Measurements from ENCODE around the gene CRELD2. TPM values are rescaled to one million over a fixed set of nuclear protein-coding genes. Genes with fewer than 3 reads are reported as not detected.

Gene CRELD2
- total RNA-seq, 2 experiments from 2014 or later = 21.2 to 23.3 TPM

GRCh38 chr22:49889071-49889470 is 29.4 kb upstream of the CRELD2 start:
- ChIA-PET CTCF (no interaction called here), POLR2A (no interaction called here)
- Mint-ChIP-seq H3K36me3 (ENCODE audit: low read depth) (peaks cover 88% of the 10 kb centered on the region), H3K4me1 (ENCODE audit: low read depth) (peaks cover 7% of the 10 kb centered on the region), H3K4me3 (no peak overlapping the region), H3K9me3 (peaks cover 4% of the 10 kb centered on the region), H3K27me3 (no peaks in the 10 kb centered on the region), H3K27ac (no peak overlapping the region)
- no peak for TF ChIP-seq CTCF (IDR thresholded peaks at IDR 0.05)
- ATAC-seq (ENCODE audit: poor library complexity) (no peak), DNase-seq (no peak)
- H3K4me1 ChIP-seq (ENCODE audit: insufficient read depth, low read length) = no peaks in the 10 kb centered on the region
- peaks cover 61% of the 10 kb centered on the region for H3K36me3 ChIP-seq (ENCODE audit: insufficient read depth, low read length)
- H3K27me3 ChIP-seq (ENCODE audit: control insufficient read depth in 1 of 2, insufficient read depth in 2 of 2, low read length in 2 of 2) = no peaks in the 10 kb centered on the region
- H3K9me3 ChIP-seq (ENCODE audit: control insufficient read depth in 1 of 2, insufficient read depth in 1 of 2, low read length in 2 of 2) = peaks cover 0 to 17% of the 10 kb centered on the region in 2 experiments
- intact Hi-C loops (cut with DNase I, micrococcal nuclease) = no loop called here
- no peak overlapping the region for H3K4me3 ChIP-seq (ENCODE audit: low read length)
- no peak overlapping the region for H3K27ac ChIP-seq (ENCODE audit: low read depth in 1 of 2, low read length in 2 of 2)

- Histone ChIP-seq H3K4me3 (ENCODE audit: low read length) (no peak overlapping the region), H3K36me3 (ENCODE audit: insufficient read depth, low read length) (peaks cover 28% of the 10 kb centered on the region), H3K9me3 (ENCODE audit: control insufficient read depth in 1 of 2, insufficient read depth in 1 of 2, low read length in 2 of 2) (peaks cover 0 to 26% of the 10 kb centered on the region in 2 experiments), H3K27me3 (ENCODE audit: control insufficient read depth in 1 of 2, insufficient read depth in 2 of 2, low read length in 2 of 2) (no peaks in the 10 kb centered on the region), H3K27ac (ENCODE audit: low read depth in 1 of 2, low read length in 2 of 2) (no peak overlapping the region), H3K4me1 (ENCODE audit: insufficient read depth, low read length) (no peaks in the 10 kb centered on the region)
- ChIA-PET POLR2A (interaction anchor here (0.5 kb wide), 1 partner anchor 223 kb away, joined by 3 read pairs; no protein-coding TSS in a partner anchor), CTCF (interaction anchor here (0.5 to 1.5 kb wide), 3 partner anchors 15 to 301 kb away, joined by 3 to 4 read pairs (median 3); no protein-coding TSS in a partner anchor)
- H3K9me3 Mint-ChIP-seq = peaks cover 4% of the 10 kb centered on the region
- intact Hi-C loops (cut with DNase I, micrococcal nuclease) = no loop called here
- no peak for TF ChIP-seq CTCF (IDR thresholded peaks at IDR 0.05)
- no peak overlapping the region for H3K4me3 Mint-ChIP-seq
- H3K36me3 Mint-ChIP-seq (ENCODE audit: low read depth) = peaks cover 70% of the 10 kb centered on the region
- no peaks in the 10 kb centered on the region for H3K27me3 Mint-ChIP-seq
- ATAC-seq (ENCODE audit: poor library complexity) (no peak), DNase-seq (no peak)
- H3K27ac Mint-ChIP-seq = no peak overlapping the region
- H3K4me1 Mint-ChIP-seq (ENCODE audit: low read depth) = peaks cover 5% of the 10 kb centered on the region
Measured at GRCh38 chr22:49892226-49892899, 26.1 kb upstream of the CRELD2 start.

GRCh38 chr22:49893025-49893424 is 25.4 kb upstream of the CRELD2 start:
- POLR2A ChIA-PET = no interaction called here
- no peaks in the 10 kb centered on the region for H3K27me3 ChIP-seq (ENCODE audit: control insufficient read depth in 1 of 2, insufficient read depth in 2 of 2, low read length in 2 of 2)
- H3K4me1 Mint-ChIP-seq (ENCODE audit: low read depth) = peaks cover 5% of the 10 kb centered on the region
- DNase-seq = no peak
- no peak overlapping the region for H3K27ac Mint-ChIP-seq
- no peak overlapping the region for H3K4me3 ChIP-seq (ENCODE audit: low read length)
- no peak overlapping the region for H3K27ac ChIP-seq (ENCODE audit: low read depth in 1 of 2, low read length in 2 of 2)
- H3K4me1 ChIP-seq (ENCODE audit: insufficient read depth, low read length) = no peaks in the 10 kb centered on the region
- peaks cover 64% of the 10 kb centered on the region for H3K36me3 Mint-ChIP-seq (ENCODE audit: low read depth)
- intact Hi-C loops (cut with DNase I, micrococcal nuclease) = no loop called here
- no peak for ATAC-seq (ENCODE audit: poor library complexity)
- CTCF ChIA-PET = interaction anchor here (1.5 kb wide), 1 partner anchor 16 kb away, joined by 3 read pairs; no protein-coding TSS in a partner anchor
- H3K27me3 Mint-ChIP-seq = no peaks in the 10 kb centered on the region
- H3K4me3 Mint-ChIP-seq = no peak overlapping the region
- no peak for TF ChIP-seq CTCF (IDR thresholded peaks at IDR 0.05)
- H3K36me3 ChIP-seq (ENCODE audit: insufficient read depth, low read length) = peaks cover 21% of the 10 kb centered on the region
- H3K9me3 Mint-ChIP-seq = peaks cover 4% of the 10 kb centered on the region
- H3K9me3 ChIP-seq (ENCODE audit: control insufficient read depth in 1 of 2, insufficient read depth in 1 of 2, low read length in 2 of 2) = peaks cover 0 to 26% of the 10 kb centered on the region in 2 experiments

Measured in CD4-positive, alpha-beta T cell (primary cell).